ENCODE measurements around the gene CEP41.

The CEP41 gene

GRCh38 chr7:130419658-130420057, 21.2 kb downstream of the CEP41 start:
- DNase-seq (ENCODE audit: low read depth, low spot score): no peak

- DNase-seq (ENCODE audit: low read depth, low spot score): no peak
Measured at GRCh38 chr7:130418306-130418705, 22.5 kb downstream of the CEP41 start.

GRCh38 chr7:130417213-130417612, 23.6 kb downstream of the CEP41 start:
- DNase-seq (ENCODE audit: low read depth, low spot score): no peak

GRCh38 chr7:130415006-130415405, 25.8 kb downstream of the CEP41 start:
- no peak for DNase-seq (ENCODE audit: low read depth, low spot score)

- DNase-seq (ENCODE audit: low read depth, low spot score): no peak
Measured at GRCh38 chr7:130413201-130413600, 27.6 kb downstream of the CEP41 start.

GRCh38 chr7:130410868-130411541, 29.8 kb downstream of the CEP41 start:
- no peak for DNase-seq (ENCODE audit: low read depth, low spot score)

- DNase-seq (ENCODE audit: low read depth, low spot score): no peak
Measured at GRCh38 chr7:130409712-130410072, 31.1 kb downstream of the CEP41 start.

- DNase-seq (ENCODE audit: low read depth, low spot score): no peak
Measured at GRCh38 chr7:130409067-130409711, 31.6 kb downstream of the CEP41 start.

GRCh38 chr7:130405003-130405402, 35.8 kb downstream of the CEP41 start:
- no peak for DNase-seq (ENCODE audit: low read depth, low spot score)

- DNase-seq (ENCODE audit: low read depth, low spot score): no peak
Measured at GRCh38 chr7:130401578-130401977, 39.2 kb downstream of the CEP41 start.

- DNase-seq (ENCODE audit: low read depth, low spot score): no peak
Measured at GRCh38 chr7:130401101-130401500, 39.7 kb downstream of the CEP41 start.

GRCh38 chr7:130400120-130400572, 40.7 kb downstream of the CEP41 start:
- DNase-seq (ENCODE audit: low read depth, low spot score): no peak

- no peak for DNase-seq (ENCODE audit: low read depth, low spot score)
Measured at GRCh38 chr7:130398526-130399090, 42.2 kb downstream of the CEP41 start.

GRCh38 chr7:130397758-130398073, 43.1 kb downstream of the CEP41 start:
- DNase-seq (ENCODE audit: low read depth, low spot score): no peak

- DNase-seq (ENCODE audit: low read depth, low spot score): no peak
Measured at GRCh38 chr7:130397051-130397757, 43.6 kb downstream of the CEP41 start.

- DNase-seq (ENCODE audit: low read depth, low spot score): no peak
Measured at GRCh38 chr7:130396109-130396508, 44.7 kb downstream of the CEP41 start.

- DNase-seq (ENCODE audit: low read depth, low spot score): no peak
Measured at GRCh38 chr7:130395421-130395820, 45.4 kb downstream of the CEP41 start.

GRCh38 chr7:130394421-130395195, 46.2 kb downstream of the CEP41 start:
- DNase-seq (ENCODE audit: low read depth, low spot score): no peak

GRCh38 chr7:130393841-130394411, 46.9 kb downstream of the CEP41 start:
- no peak for DNase-seq (ENCODE audit: low read depth, low spot score)

- DNase-seq (ENCODE audit: low read depth, low spot score): no peak
Measured at GRCh38 chr7:130393101-130393561, 47.7 kb downstream of the CEP41 start.

GRCh38 chr7:130390486-130390885, 50.3 kb downstream of the CEP41 start:
- no peak for DNase-seq (ENCODE audit: low read depth, low spot score)
